ENCODE data around the gene MLLT3. TPM values are rescaled to one million over a fixed set of nuclear protein-coding genes. Genes with fewer than 3 reads are reported as not detected.

MLLT3 gene
- total RNA-seq, 1 experiment from 2014 or later = 7.0 TPM

DNA sequence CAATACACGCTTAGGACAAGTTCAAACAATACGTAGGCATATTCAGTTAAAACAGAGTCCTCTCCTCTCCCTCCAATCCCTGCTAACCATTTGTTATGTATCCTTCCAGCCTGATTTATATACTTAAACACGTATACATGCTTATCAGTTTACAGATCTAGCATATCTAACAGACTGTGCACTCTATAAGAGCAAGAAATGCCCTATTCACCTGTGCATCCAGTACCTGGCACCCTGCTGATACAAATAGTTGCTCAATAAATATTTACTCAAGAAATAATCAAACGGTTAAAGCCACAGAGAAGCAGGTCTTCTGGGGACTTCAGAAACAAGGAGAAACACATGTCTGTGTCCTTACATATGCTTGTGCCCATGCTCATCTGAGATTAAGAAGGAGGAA is 55.9 kb downstream of the MLLT3 start:
- no peak overlapping the region for H3K27ac Mint-ChIP-seq
- no peaks in the 10 kb centered on the region for H3K27me3 Mint-ChIP-seq (ENCODE audit: low read depth)
- H3K36me3 Mint-ChIP-seq = no peaks in the 10 kb centered on the region
- H3K4me3 Mint-ChIP-seq = no peak overlapping the region
- H3K4me1 Mint-ChIP-seq = no peaks in the 10 kb centered on the region
- no peaks in the 10 kb centered on the region for H3K9me3 Mint-ChIP-seq
- ChIA-PET CTCF (no interaction called here), POLR2A (no interaction called here)
- DNase-seq (ENCODE audit: low spot score) (no peak), ATAC-seq (no peak)
- TF ChIP-seq OVOL2 (CRISPR knock-in tag; IDR thresholded peaks at IDR 0.05; ENCODE audit: borderline replicate concordance) (no peak), TCF7 (CRISPR knock-in tag; IDR thresholded peaks at IDR 0.05; ENCODE audit: low read depth) (no peak), JAZF1 (CRISPR knock-in tag; IDR thresholded peaks at IDR 0.05) (no peak), SOX15 (CRISPR knock-in tag; IDR thresholded peaks at IDR 0.05) (no peak), PRRX2 (CRISPR knock-in tag; IDR thresholded peaks at IDR 0.05) (no peak), SMAD4 (CRISPR knock-in tag; IDR thresholded peaks at IDR 0.05) (no peak), FOXK1 (CRISPR knock-in tag; IDR thresholded peaks at IDR 0.05) (no peak), TEAD4 (CRISPR knock-in tag; IDR thresholded peaks at IDR 0.05) (no peak)
- TF ChIP-seq, protein P1, sequence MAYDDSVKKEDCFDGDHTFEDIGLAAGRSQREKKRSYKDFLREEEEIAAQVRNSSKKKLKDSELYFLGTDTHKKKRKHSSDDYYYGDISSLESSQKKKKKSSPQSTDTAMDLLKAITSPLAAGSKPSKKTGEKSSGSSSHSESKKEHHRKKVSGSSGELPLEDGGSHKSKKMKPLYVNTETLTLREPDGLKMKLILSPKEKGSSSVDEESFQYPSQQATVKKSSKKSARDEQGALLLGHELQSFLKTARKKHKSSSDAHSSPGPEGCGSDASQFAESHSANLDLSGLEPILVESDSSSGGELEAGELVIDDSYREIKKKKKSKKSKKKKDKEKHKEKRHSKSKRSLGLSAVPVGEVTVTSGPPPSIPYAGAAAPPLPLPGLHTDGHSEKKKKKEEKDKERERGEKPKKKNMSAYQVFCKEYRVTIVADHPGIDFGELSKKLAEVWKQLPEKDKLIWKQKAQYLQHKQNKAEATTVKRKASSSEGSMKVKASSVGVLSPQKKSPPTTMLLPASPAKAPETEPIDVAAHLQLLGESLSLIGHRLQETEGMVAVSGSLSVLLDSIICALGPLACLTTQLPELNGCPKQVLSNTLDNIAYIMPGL (CRISPR knock-in tag; IDR thresholded peaks at IDR 0.05) = no peak
- TF ChIP-seq, protein P2, sequence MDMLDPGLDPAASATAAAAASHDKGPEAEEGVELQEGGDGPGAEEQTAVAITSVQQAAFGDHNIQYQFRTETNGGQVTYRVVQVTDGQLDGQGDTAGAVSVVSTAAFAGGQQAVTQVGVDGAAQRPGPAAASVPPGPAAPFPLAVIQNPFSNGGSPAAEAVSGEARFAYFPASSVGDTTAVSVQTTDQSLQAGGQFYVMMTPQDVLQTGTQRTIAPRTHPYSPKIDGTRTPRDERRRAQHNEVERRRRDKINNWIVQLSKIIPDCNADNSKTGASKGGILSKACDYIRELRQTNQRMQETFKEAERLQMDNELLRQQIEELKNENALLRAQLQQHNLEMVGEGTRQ (CRISPR knock-in tag; IDR thresholded peaks at IDR 0.05) = no peak
- TF ChIP-seq, protein P3, sequence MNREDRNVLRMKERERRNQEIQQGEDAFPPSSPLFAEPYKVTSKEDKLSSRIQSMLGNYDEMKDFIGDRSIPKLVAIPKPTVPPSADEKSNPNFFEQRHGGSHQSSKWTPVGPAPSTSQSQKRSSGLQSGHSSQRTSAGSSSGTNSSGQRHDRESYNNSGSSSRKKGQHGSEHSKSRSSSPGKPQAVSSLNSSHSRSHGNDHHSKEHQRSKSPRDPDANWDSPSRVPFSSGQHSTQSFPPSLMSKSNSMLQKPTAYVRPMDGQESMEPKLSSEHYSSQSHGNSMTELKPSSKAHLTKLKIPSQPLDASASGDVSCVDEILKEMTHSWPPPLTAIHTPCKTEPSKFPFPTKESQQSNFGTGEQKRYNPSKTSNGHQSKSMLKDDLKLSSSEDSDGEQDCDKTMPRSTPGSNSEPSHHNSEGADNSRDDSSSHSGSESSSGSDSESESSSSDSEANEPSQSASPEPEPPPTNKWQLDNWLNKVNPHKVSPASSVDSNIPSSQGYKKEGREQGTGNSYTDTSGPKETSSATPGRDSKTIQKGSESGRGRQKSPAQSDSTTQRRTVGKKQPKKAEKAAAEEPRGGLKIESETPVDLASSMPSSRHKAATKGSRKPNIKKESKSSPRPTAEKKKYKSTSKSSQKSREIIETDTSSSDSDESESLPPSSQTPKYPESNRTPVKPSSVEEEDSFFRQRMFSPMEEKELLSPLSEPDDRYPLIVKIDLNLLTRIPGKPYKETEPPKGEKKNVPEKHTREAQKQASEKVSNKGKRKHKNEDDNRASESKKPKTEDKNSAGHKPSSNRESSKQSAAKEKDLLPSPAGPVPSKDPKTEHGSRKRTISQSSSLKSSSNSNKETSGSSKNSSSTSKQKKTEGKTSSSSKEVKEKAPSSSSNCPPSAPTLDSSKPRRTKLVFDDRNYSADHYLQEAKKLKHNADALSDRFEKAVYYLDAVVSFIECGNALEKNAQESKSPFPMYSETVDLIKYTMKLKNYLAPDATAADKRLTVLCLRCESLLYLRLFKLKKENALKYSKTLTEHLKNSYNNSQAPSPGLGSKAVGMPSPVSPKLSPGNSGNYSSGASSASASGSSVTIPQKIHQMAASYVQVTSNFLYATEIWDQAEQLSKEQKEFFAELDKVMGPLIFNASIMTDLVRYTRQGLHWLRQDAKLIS (CRISPR knock-in tag; IDR thresholded peaks at IDR 0.05; ENCODE audit: borderline replicate concordance) = no peak
- TF ChIP-seq, protein P4, sequence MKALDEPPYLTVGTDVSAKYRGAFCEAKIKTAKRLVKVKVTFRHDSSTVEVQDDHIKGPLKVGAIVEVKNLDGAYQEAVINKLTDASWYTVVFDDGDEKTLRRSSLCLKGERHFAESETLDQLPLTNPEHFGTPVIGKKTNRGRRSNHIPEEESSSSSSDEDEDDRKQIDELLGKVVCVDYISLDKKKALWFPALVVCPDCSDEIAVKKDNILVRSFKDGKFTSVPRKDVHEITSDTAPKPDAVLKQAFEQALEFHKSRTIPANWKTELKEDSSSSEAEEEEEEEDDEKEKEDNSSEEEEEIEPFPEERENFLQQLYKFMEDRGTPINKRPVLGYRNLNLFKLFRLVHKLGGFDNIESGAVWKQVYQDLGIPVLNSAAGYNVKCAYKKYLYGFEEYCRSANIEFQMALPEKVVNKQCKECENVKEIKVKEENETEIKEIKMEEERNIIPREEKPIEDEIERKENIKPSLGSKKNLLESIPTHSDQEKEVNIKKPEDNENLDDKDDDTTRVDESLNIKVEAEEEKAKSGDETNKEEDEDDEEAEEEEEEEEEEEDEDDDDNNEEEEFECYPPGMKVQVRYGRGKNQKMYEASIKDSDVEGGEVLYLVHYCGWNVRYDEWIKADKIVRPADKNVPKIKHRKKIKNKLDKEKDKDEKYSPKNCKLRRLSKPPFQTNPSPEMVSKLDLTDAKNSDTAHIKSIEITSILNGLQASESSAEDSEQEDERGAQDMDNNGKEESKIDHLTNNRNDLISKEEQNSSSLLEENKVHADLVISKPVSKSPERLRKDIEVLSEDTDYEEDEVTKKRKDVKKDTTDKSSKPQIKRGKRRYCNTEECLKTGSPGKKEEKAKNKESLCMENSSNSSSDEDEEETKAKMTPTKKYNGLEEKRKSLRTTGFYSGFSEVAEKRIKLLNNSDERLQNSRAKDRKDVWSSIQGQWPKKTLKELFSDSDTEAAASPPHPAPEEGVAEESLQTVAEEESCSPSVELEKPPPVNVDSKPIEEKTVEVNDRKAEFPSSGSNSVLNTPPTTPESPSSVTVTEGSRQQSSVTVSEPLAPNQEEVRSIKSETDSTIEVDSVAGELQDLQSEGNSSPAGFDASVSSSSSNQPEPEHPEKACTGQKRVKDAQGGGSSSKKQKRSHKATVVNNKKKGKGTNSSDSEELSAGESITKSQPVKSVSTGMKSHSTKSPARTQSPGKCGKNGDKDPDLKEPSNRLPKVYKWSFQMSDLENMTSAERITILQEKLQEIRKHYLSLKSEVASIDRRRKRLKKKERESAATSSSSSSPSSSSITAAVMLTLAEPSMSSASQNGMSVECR (CRISPR knock-in tag; IDR thresholded peaks at IDR 0.05; ENCODE audit: borderline replicate concordance) = no peak
- TF ChIP-seq, protein P5, sequence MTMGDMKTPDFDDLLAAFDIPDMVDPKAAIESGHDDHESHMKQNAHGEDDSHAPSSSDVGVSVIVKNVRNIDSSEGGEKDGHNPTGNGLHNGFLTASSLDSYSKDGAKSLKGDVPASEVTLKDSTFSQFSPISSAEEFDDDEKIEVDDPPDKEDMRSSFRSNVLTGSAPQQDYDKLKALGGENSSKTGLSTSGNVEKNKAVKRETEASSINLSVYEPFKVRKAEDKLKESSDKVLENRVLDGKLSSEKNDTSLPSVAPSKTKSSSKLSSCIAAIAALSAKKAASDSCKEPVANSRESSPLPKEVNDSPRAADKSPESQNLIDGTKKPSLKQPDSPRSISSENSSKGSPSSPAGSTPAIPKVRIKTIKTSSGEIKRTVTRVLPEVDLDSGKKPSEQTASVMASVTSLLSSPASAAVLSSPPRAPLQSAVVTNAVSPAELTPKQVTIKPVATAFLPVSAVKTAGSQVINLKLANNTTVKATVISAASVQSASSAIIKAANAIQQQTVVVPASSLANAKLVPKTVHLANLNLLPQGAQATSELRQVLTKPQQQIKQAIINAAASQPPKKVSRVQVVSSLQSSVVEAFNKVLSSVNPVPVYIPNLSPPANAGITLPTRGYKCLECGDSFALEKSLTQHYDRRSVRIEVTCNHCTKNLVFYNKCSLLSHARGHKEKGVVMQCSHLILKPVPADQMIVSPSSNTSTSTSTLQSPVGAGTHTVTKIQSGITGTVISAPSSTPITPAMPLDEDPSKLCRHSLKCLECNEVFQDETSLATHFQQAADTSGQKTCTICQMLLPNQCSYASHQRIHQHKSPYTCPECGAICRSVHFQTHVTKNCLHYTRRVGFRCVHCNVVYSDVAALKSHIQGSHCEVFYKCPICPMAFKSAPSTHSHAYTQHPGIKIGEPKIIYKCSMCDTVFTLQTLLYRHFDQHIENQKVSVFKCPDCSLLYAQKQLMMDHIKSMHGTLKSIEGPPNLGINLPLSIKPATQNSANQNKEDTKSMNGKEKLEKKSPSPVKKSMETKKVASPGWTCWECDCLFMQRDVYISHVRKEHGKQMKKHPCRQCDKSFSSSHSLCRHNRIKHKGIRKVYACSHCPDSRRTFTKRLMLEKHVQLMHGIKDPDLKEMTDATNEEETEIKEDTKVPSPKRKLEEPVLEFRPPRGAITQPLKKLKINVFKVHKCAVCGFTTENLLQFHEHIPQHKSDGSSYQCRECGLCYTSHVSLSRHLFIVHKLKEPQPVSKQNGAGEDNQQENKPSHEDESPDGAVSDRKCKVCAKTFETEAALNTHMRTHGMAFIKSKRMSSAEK (CRISPR knock-in tag; IDR thresholded peaks at IDR 0.05; ENCODE audit: borderline replicate concordance) = no peak
- TF ChIP-seq, protein P6, sequence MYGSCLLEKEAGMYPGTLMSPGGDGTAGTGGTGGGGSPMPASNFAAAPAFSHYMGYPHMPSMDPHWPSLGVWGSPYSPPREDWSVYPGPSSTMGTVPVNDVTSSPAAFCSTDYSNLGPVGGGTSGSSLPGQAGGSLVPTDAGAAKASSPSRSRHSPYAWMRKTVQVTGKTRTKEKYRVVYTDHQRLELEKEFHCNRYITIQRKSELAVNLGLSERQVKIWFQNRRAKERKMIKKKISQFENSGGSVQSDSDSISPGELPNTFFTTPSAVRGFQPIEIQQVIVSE (CRISPR knock-in tag; IDR thresholded peaks at IDR 0.05; ENCODE audit: borderline replicate concordance) = no peak
